PC-9 (cell line): Measurements from ENCODE around the gene CSGALNACT2. TPM values are rescaled to one million over a fixed set of nuclear protein-coding genes. Genes with fewer than 3 reads are reported as not detected.

ENCODE experiments used
- BruUV-seq: library from RNA; stranded (reverse); fragments of 400-500 nt; replicated peaks from 2 replicates; lab custom pipeline; 2021; lab: Mats Ljungman, UMichigan
- CTCF ChIA-PET: fragments of 300-600 bp; sonication (Branson Sonifier 250); formaldehyde crosslinking; loops from one replicate; lab custom pipeline; 2022; ENCODE audit warnings: antibody characterized with exemption; lab: Charles Lee
- POLR2A ChIA-PET: fragments of 300-600 bp; sonication (Branson Sonifier 250); formaldehyde crosslinking; loops from one replicate; lab custom pipeline; 2022; ENCODE audit warnings: antibody characterized with exemption; ENCODE audit not compliant: unreplicated experiment; lab: Charles Lee
- DNase-seq, 2 experiments: peaks; one replicate each; pipeline versions ENCODE4 v3.0.0 to v3.0.0-alpha.2; 2015 to 2022; ENCODE audit warnings: mixed read lengths in 1 of 2
- H2AFZ ChIP-seq: fragments of 200-600 bp; sonication (generic); 2 replicates; pipeline ENCODE4 v1.8.1; 2017; ENCODE audit warnings: antibody characterized with exemption
- H3F3A ChIP-seq: fragments of 200-600 bp; sonication (generic); 2 replicates; pipeline ENCODE4 v1.8.1; 2017; ENCODE audit warnings: antibody characterized with exemption, mild to moderate bottlenecking, low read depth; ENCODE audit not compliant: insufficient read depth
- H3K27ac ChIP-seq: fragments of 200-600 bp; sonication (generic); 2 replicates; pipeline ENCODE4 v1.6.1; 2016; ENCODE audit warnings: mixed run types
- H3K27me3 ChIP-seq: fragments of 200-600 bp; sonication (generic); 2 replicates; pipeline ENCODE4 v1.6.1; 2016; ENCODE audit warnings: low read depth, mixed run types; ENCODE audit not compliant: insufficient read depth
- H3K36me3 ChIP-seq: fragments of 200-600 bp; sonication (generic); 2 replicates; pipeline ENCODE4 v1.6.1; 2016; ENCODE audit warnings: low read depth, mixed run types
- H3K4me1 ChIP-seq: fragments of 200-600 bp; sonication (generic); replicated peaks from 2 replicates; pipeline ENCODE4 v1.6.1; 2016; ENCODE audit warnings: mixed run types; ENCODE audit not compliant: insufficient read depth
- H3K4me2 ChIP-seq: fragments of 200-600 bp; sonication (generic); 2 replicates; pipeline ENCODE4 v1.6.1; 2017; ENCODE audit warnings: mixed run types
- H3K4me3 ChIP-seq: fragments of 200-600 bp; sonication (generic); 2 replicates; pipeline ENCODE4 v1.6.1; 2016; ENCODE audit warnings: mixed run types
- H3K79me2 ChIP-seq: fragments of 200-600 bp; sonication (generic); 2 replicates; pipeline ENCODE4 v1.6.1; 2017; ENCODE audit warnings: low read depth, mixed run types
- H3K9me2 ChIP-seq: fragments of 200-600 bp; sonication (generic); 2 replicates; pipeline ENCODE4 v1.8.1; 2017; ENCODE audit warnings: mild to moderate bottlenecking; ENCODE audit not compliant: insufficient read depth
- H3K9me3 ChIP-seq: fragments of 200-600 bp; sonication (generic); 2 replicates; pipeline ENCODE4 v1.8.1; 2016; ENCODE audit warnings: low read depth; ENCODE audit not compliant: insufficient read depth
- H4K20me1 ChIP-seq: fragments of 200-600 bp; sonication (generic); 2 replicates; pipeline ENCODE4 v1.8.1; 2017; ENCODE audit not compliant: insufficient read depth
- CTCF ChIP-seq: fragments of 200-600 bp; sonication (generic); conservative IDR thresholded peaks from 2 replicates; pipeline ENCODE4 v1.6.1; 2017; ENCODE audit warnings: mixed run types, antibody characterized with exemption, mild to moderate bottlenecking, moderate library complexity
- EZH2 ChIP-seq: fragments of 200-600 bp; sonication (generic); IDR thresholded peaks from 2 replicates; pipeline ENCODE4 v1.8.0; 2017; ENCODE audit warnings: antibody characterized with exemption, low read depth
- intact Hi-C: fragments of 100-400 bp; cut with micrococcal nuclease; formaldehyde crosslinking; loops from one replicate; pipeline ENCODE4 v1.10.0; 2022; ENCODE audit not compliant: unreplicated experiment
- total RNA-seq: library from RNA; stranded (reverse); gene quantifications from 2 replicates; pipeline ENCODE4 v1.2.3, GENCODE V29; 2021

CSGALNACT2 gene
- total RNA-seq, 1 experiment from 2014 or later: 7.2 TPM

- no peak overlapping the region for H3K27ac ChIP-seq
- H3K27me3 ChIP-seq: peaks cover 17% of the 10 kb centered on the region
- H3F3A ChIP-seq: no peaks in the 10 kb centered on the region
- BruUV-seq: no TSS peak
- H4K20me1 ChIP-seq: no peaks in the 10 kb centered on the region
- intact Hi-C loops: no loop called here
- POLR2A ChIA-PET: no interaction called here
- no peak for TF ChIP-seq CTCF
- H3K4me2 ChIP-seq: no peak overlapping the region
- H3K9me2 ChIP-seq: no peaks in the 10 kb centered on the region
- H2AFZ ChIP-seq: no peak overlapping the region
- no peaks in the 10 kb centered on the region for H3K9me3 ChIP-seq
- peaks cover 8% of the 10 kb centered on the region; the same call in 1 of the 2 replicates for H3K4me1 ChIP-seq
- H3K4me3 ChIP-seq: no peak overlapping the region
- CTCF ChIA-PET: no interaction called here
- DNase-seq: no peak
- no peaks in the 10 kb centered on the region for H3K36me3 ChIP-seq
- no peaks in the 10 kb centered on the region for H3K79me2 ChIP-seq
These were observed 24.8 kb upstream of the CSGALNACT2 start for GRCh38 chr10:43113201-43114087.

- Histone ChIP-seq H3K4me1 (peaks cover 8% of the 10 kb centered on the region; the same call in 1 of the 2 replicates), H3K9me3 (no peaks in the 10 kb centered on the region), H3K4me2 (no peak overlapping the region), H3K4me3 (no peak overlapping the region), H3K79me2 (no peaks in the 10 kb centered on the region), H3K36me3 (no peaks in the 10 kb centered on the region), H3K27me3 (peaks cover 20% of the 10 kb centered on the region), H3F3A (no peaks in the 10 kb centered on the region), H3K27ac (no peak overlapping the region), H2AFZ (no peak overlapping the region), H3K9me2 (no peaks in the 10 kb centered on the region), H4K20me1 (no peaks in the 10 kb centered on the region)
- CTCF ChIA-PET: no interaction called here
- BruUV-seq: no TSS peak
- intact Hi-C loops: no loop called here
- POLR2A ChIA-PET: no interaction called here
- TF ChIP-seq EZH2 (no peak), CTCF (no peak)
- no peak for DNase-seq
These were observed 24.0 kb upstream of the CSGALNACT2 start for GRCh38 chr10:43114088-43114742.

GRCh38 chr10:43114743-43115611, 23.3 kb upstream of the CSGALNACT2 start:
- no peaks in the 10 kb centered on the region for H3K36me3 ChIP-seq
- DNase-seq: no peak
- H3K9me3 ChIP-seq: no peaks in the 10 kb centered on the region
- CTCF ChIA-PET: no interaction called here
- H3K4me1 ChIP-seq: peaks cover 8% of the 10 kb centered on the region; the same call in 1 of the 2 replicates
- no peaks in the 10 kb centered on the region for H4K20me1 ChIP-seq
- intact Hi-C loops: no loop called here
- no peaks in the 10 kb centered on the region for H3K79me2 ChIP-seq
- no peak for TF ChIP-seq EZH2
- TF ChIP-seq CTCF: no peak
- H3F3A ChIP-seq: no peaks in the 10 kb centered on the region
- no peak overlapping the region for H3K27ac ChIP-seq
- POLR2A ChIA-PET: no interaction called here
- peaks cover 20% of the 10 kb centered on the region for H3K27me3 ChIP-seq
- no peak overlapping the region for H2AFZ ChIP-seq
- H3K4me3 ChIP-seq: no peak overlapping the region
- H3K9me2 ChIP-seq: no peaks in the 10 kb centered on the region
- H3K4me2 ChIP-seq: no peak overlapping the region
- BruUV-seq: no TSS peak
